ENCODE measurements around the gene OR10C1.

GRCh38 chr6:29479560-29479959 is 40.5 kb downstream of the OR10C1 start:
- TF ChIP-seq, protein P1, sequence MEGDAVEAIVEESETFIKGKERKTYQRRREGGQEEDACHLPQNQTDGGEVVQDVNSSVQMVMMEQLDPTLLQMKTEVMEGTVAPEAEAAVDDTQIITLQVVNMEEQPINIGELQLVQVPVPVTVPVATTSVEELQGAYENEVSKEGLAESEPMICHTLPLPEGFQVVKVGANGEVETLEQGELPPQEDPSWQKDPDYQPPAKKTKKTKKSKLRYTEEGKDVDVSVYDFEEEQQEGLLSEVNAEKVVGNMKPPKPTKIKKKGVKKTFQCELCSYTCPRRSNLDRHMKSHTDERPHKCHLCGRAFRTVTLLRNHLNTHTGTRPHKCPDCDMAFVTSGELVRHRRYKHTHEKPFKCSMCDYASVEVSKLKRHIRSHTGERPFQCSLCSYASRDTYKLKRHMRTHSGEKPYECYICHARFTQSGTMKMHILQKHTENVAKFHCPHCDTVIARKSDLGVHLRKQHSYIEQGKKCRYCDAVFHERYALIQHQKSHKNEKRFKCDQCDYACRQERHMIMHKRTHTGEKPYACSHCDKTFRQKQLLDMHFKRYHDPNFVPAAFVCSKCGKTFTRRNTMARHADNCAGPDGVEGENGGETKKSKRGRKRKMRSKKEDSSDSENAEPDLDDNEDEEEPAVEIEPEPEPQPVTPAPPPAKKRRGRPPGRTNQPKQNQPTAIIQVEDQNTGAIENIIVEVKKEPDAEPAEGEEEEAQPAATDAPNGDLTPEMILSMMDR (conservative IDR thresholded peaks at IDR 0.05; ENCODE audit: low read length) = no peak
- no peak for TF ChIP-seq EZH2phosphoT487 (IDR thresholded peaks at IDR 0.05; ENCODE audit: borderline replicate concordance)
